Neural progenitor cell (in vitro differentiated cells): ENCODE results near the gene ERCC5.

ENCODE experiments used
- CTCF ChIP-seq: fragments of 200-600 bp; sonication (generic); IDR thresholded peaks from 2 replicates; pipeline ENCODE4 v1.5.1; 2017; ENCODE audit warnings: antibody characterized with exemption, mild to moderate bottlenecking
- EZH2phosphoT487 ChIP-seq: fragments of 200-600 bp; sonication (generic); IDR thresholded peaks from 2 replicates; pipeline ENCODE4 v1.6.1; 2017; ENCODE audit warnings: antibody characterized with exemption

DNA sequence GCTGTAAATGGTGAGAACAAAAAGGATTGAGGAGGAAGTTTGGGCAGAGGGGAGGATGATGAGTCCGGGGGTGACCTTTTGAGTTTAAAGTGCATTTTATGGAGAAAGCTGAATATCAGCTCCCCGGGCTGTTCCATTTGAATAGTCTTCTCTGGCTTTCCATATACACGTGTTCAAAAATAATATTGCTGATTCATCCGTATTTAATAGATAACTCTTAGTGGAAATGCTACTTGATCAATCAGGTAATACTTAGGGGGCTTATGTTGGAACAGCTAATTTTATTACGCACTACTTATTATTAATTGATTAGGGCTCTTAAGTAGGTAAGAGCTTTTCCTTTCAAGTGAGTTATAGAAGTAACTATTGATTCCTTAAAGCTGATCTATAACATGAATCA lies 76.4 kb downstream of the ERCC5 start:
- TF ChIP-seq CTCF (no peak), EZH2phosphoT487 (no peak)
